ENCODE measurements around the gene CFAP46.

GRCh38 chr10:132876131-132876860, 66.1 kb downstream of the CFAP46 start:
- no peak for TF ChIP-seq POLR2AphosphoS5 (IDR thresholded peaks at IDR 0.05)
- TF ChIP-seq EP300 (conservative IDR thresholded peaks at IDR 0.05; ENCODE audit: poor library complexity, severe bottlenecking) = no peak
- TF ChIP-seq CTCF (IDR thresholded peaks at IDR 0.05; ENCODE audit: poor library complexity, severe bottlenecking) = no peak
- no peak for TF ChIP-seq RAD21 (conservative IDR thresholded peaks at IDR 0.05)
- TF ChIP-seq EZH2 (IDR thresholded peaks at IDR 0.05; ENCODE audit: borderline replicate concordance, insufficient read depth, low read length, poor library complexity, severe bottlenecking) = no peak

Measured in neural cell (in vitro differentiated cells).